ENCODE measurements around the gene KCNV2.

Gene KCNV2

DNA sequence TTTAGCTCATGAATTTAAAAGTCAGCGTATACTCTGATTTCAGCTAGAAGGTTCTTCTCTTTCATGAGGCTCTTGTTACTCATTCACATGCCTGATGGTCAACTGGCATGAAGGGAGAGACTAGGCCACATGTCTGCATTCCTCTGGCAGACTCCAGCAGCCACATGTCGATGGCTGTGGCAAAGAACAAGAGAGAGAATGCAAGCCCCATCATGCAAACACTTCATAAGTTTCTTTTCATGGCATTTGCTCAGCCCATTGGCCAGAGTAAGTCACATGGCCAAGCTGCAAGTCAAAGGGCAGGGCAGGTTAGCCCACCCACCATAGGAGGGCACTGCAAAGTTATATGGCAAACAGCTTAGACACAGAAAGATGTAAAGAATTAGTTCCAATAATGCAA is 5.4 kb downstream of the KCNV2 start:
- no peak for DNase-seq

DNA sequence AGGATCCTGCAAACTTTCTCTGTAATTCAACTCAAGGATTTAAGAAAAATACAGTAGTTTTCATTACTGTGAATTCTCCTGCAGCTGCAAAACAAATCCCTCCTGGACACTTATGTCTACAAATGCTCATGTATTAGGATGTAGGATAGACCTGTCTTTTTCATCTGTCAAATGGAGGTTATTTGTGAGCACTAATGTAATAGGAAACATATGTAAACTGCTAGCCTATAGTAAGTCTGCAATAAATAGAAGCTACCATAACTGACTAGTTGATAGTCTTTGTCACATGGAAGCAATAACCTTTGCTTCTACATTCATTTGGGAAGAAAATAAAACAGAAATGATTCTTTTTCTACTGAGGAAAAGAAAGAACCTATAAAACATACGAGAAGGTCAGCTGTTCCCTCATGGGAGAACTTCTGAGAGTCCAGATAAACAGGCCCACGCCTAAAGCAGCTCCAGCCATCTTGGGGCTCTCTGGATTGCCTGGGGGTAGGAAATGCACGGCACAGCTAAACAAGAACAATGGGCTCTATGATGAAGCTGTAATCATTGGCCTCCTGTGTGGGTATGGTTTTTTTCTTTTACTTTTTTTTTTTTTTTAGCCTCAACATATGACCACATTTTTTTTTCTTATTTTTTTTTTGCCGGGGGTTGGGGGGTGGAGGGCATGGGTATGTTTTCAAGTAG is 6.2 kb downstream of the KCNV2 start:
- no peak for DNase-seq

DNA sequence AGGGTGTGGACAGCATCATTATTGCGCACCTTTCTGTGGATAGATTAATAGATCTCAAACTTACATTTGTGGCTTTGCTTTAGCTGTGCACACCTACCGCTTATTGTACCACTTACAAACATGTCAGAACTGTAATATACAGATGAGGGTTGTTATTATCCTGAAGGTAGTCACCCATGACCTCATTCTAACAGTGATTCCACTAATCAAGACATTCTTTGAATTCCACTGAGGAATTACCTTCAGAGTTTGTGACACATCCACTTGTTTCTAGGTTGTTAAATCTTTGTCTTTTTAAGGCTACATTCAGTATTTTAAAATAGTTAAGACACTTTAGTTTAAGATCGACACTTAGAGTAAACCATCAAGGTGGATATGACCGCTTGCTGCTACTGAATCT is 7.8 kb downstream of the KCNV2 start:
- DNase-seq, result no peak

DNA sequence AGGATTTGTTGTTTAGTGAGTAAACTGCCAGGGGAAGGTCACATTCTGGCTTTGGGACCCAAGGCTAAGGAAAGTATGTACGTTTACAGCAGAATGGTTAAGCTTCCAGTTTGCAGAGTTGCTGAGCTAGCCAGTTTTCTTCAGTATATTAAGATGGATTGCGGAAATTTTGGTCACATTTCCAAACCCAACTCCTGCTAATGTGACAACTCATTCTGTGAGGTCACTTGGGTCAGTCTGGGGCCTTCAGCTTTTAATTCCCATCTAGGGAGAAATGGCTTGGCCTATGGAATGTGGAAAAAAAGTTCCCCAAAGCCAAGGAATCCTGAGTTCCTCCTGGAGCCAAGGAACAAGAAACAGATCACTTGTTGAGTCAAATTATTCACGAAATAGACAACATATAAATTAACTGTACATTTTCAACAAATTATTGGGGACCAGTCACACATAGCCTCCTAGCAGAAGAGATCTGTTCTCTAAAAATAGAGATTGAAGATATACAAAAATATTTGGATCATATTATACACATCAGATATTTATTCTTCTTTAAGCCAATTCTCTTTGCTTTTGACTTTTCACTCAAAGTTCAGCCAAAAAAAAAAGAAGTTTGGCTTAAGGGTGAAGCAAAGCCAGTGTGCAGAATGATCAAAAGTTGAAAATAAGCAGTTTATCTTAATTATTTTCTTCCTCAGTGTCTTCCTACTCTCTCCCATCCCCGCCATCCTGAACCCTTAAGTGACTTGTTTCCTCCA is 8.8 kb downstream of the KCNV2 start:
- no peak for DNase-seq

DNA sequence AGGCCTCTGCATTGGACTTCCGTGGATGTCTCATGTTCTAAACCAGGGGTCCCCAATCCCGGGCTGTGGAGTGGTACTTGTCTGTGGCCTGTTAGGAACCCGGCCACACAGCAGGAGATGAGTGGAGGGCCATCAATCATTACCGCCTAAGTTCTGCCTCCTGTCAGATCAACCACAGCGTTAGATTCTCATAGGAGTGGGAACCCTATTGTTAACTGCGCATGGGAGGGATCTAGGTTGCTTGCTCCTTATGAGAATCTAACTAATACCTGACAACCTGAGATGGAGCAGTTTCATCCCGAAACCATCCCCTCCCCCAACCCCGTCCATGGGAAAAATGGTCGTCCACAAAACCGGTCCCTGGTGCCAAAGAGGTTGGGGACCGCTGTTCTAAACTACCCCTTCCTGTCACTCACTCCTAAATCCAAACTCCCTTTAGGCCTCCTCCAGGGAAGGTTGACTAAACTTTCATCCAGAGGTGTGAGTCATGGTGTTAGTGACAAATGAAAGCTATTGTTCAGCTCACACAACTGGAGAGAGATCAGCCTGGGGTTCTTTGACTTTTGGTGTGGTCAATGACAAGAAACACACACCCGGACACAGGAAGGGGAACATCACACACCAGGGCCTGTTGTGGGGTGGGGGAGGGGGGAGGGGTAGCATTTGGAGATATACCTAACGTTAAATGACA is 9.5 kb downstream of the KCNV2 start:
- DNase-seq, result no peak

DNA sequence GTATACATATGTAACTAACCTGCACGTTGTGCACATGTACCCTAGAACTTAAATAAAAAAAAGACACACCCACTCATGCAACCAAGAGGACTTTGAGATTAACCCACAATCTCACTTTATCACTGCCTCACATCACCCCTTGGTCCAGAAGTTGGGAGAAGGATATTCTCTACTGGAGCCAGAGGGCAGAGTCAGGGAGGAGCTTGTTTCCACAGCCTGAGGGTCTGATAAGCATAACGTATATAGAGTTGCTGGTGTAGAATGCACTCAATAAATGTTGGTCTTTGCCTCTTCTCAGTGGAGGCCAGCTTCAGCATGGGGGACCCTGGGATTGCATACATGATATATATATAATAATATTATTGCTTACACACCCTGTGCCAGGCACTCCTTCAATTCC is 10.1 kb downstream of the KCNV2 start:
- no peak for DNase-seq

DNA sequence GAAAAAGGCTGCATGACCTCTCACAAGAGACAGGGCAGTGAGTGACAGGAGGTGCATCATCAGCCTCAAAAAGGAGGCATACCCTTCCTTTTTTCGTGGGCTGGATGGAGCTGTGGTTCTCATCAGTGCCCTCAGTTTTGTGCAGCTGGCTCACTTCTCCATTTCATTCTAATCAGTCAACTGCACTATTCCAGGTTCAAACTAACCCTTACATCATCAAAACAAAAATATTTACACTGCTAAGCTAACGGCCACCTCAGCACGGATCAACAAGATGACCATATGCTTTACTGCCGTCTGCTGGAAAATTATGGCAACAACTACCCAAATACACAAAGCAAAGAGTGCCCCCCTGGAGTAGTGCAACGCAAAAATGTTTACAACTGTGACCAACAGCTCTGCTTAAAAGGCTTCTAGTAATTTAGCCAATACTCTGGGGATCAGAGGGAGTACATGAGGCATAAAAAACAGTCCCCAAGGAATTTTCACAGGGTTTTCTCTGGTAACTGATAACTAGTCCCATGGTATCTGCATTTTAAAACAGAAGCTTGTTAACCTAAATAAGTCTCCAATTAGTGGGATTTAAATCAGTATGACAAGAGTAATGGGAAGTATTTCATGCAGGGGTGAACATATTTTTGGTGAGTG is 10.8 kb downstream of the KCNV2 start:
- no peak for DNase-seq

DNA sequence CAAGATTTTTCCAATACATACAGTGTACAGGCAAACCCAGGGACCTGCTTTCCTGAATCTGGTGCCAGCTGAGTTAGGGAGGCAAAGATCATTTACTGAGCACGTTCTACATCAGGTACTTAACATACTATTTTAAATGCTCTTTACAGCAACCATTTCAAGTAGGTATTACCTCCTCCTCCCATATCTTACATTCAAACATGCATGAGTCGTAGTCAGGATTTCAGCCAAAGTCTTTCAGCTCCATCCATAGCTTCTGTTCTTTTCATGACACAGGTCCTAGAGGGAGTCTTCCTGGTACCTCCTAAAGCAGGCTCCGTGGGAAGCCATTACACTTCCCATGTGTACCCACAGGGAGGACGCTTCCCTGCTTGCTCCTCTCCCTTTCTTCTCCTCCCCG is 11.7 kb downstream of the KCNV2 start:
- DNase-seq, result no peak

DNA sequence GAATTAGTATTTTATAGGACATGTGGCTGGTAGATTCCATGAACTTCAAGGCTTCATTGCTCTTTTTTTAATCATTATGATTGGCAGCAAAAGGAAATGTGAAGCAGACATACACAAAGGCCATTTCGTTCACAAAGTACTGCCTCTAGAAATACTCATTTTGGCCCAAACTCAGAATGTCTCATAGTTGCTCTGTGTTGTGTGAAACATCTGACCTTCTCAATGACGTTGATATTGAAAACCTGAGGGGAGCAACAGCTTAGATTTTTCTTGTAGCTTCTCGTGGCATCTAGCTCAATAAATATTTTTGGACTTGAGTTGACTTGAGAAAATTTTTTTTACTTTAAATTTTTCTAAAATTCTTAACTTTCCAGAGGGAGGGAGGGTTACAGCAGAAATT is 12.4 kb downstream of the KCNV2 start:
- DNase-seq, result no peak

DNA sequence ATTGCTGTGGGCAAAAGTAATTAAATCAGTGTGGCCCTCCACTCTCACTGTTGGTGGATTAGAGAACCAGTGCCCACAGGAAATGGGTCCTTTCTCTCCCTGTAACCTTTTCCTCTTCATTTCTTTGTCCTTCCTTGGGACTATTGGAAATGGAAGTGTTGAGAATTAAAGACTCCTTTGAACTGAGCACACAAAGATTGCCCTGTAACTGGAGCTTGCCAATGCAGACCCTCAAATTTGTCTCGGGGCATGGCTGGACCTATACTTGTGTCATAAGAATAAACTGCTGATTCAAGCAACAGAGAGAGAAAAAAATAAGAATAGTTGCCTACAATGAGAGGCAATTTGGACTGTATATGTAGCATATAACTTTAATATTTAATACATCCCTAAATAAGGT is 13.7 kb downstream of the KCNV2 start:
- no peak for DNase-seq

DNA sequence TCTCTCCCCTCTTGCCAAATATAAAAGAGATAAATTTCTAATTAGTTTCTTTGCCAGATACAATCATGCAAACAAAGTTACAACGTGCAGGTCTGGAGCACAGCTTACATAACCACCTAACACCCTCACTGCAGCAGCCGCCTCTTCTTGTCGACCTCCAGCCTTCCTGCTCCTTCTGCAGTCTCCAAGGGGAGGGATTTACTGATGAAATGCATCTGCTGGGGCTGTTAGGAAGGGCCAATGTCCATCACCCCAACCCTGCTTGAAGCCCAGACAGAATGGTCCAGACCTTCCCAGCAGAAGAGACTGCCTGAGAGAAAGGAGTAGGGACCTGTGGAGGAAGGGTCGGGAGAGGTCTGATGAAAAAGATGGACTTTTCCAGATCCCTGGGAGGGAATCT is 15.2 kb downstream of the KCNV2 start:
- no peak for DNase-seq

DNA sequence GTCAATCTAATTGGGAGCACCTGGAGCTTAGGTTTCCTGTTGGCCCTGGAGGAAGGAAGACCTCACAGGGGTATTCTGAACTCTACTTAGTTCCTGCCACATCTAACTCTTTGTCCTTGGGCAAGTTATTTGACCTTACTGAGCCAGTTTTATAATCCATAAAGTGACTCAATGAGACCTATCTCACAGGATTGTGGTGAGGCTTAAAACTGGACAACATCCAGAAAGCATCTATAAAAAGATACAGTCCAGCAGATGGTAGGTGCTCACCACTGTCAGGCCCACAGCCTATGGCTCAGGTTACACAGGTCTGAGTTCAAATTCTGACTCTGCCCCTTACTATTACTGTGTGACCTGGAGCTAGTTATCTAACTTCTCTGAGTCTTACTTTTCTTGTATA is 23.3 kb downstream of the KCNV2 start:
- DNase-seq, result no peak

DNA sequence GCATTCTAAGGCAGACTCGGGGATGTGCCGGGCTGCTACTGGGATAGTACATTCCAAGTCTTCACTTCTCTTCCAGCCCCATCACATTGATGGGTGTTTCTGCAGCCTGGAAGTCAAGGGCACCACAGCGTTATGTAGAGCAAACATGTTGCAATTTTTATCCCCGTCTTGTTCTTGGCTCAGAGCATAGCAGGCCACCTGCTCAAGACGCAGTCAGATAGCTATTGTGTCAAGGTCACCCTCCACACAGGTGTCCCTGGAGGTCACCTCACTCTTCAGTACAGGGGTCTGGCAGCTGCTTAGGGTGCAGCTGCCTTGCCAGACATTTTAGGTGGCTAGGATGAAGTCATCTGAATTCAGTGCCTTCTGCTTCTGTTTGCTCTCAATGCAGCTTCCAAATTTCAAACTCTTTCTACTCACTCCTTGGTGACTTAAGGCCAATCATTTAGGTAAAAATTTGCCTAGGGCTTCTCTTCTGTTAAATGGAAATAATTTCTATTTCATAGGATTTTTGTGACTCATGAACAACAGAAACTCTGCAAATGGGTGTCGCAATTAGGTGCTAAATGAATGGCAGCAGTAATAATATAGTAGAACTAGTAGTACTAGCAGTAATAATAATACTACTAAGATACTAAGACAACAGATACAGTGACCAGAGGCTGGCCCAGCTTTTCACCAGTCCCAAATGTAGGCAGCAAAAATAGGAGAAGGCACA is 24.3 kb downstream of the KCNV2 start:
- no peak for DNase-seq

DNA sequence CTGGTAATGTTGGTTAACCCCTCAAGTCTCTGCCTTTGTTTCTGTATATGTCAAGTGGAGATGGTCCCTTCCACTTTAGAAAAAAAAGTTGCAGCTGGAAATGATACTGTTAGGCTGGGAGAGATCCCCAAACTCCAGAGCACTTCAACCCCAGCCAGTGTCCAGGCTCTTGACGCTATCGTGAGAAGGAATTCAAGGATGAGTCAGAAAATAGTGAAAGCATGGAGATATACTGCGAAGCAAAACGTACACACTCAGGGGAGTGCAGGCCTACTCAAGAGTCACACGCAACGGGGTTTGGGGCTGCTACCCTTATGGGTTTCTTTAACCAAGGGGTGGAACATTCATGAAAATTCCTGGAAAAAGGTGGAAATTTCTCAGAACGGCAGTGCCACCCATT is 24.9 kb downstream of the KCNV2 start:
- no peak for DNase-seq

DNA sequence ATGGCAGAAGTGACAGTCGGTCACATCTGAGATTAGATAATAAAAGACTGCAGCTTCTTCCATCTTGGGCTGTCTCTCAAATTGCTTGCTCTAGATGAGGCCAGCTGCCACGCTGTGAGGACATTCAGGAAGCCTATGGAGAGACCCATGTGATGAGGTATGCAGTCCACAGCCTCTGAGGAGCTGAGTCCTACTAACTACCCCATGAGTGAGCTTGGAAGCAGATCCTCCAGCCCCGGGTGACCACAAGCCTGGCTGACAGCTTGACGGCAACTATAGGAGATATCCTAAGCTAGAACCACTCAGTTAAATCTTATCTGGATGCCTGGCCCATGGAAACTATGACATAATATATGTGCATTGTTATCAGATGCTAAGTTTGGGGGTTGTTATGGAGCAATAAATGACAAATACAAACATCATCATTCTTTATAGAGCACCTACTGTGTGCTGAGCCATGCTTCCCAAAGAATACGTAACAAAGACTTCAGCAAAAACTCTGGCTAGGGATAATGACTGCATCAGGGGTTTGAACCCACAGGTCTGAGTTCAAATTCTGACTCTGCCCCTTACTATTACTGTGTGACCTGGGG is 26.7 kb downstream of the KCNV2 start:
- no peak for DNase-seq

DNA sequence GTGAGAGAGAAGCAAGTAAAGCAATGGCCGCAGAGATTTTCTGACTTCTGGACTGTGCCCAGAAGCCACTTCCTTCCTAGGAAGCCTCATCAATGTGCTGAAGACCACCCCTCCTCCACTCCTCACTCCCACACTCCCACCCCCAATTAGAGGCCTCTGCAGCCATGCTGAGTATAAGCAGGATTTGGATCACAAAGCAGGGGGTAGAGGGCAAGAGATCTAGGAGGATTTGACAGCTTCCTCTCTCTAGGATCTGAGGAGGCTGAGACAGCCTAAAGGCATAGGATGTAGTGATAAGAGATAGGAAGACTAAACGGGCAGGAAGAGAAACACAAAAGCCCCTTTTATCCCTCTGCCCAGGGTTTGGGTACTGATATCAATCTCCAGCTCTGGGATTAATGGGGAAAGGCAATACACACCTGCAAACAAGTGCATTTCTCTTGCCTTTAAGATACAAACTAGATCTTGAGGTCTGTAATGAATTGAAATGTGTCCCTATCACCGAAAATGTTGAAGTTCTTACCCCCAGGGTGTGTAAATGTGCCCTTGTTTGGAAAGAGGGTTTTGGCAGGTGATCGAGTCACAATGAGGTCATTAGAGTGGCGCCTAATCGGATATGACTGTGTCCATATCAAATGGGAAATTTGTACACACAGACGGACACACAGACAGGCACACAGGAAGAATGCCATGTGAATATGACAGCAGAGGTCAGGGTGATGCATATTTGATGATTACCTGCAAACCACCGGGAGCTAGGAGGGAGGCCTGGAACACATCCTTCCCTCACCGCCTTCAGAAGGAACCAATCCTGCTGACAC is 28.5 kb downstream of the KCNV2 start:
- no peak for DNase-seq

DNA sequence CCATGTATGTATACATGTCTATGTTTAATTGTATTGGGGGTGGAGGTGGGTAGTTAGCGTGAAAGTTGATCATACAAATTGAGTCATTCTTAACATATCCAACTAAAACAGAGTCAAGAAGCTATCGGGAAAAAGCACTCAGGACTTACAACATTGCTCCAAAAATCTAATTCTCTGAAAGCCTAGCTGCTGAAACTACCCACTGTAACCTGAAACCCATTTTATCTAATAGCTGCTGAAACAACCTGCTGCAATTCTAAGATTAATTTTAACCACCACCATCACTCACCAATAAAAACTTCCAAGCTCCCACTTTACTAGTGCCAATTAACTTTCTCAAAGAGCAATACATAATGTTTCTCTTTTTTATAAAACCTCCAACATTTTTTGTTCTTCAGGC is 32.2 kb downstream of the KCNV2 start:
- no peak for DNase-seq

DNA sequence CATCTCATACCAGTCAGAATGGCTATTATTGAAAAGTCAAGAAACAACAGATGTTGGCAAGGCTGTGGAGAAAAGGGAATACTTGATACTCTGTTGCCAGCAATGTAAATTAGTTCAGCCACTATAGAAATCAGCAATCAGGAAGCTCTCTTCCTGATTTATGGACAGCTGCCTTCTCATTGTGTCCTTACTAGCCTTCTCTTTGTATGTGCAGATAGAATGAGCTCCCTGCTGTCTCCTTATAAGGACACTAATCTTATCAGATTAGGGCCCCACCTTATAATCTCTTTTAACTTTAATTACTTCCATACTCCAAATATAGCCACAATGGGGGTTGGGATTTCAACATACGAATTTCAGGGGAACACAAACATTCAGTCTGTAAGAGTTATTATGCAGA is 38.0 kb downstream of the KCNV2 start:
- DNase-seq, result no peak

DNA sequence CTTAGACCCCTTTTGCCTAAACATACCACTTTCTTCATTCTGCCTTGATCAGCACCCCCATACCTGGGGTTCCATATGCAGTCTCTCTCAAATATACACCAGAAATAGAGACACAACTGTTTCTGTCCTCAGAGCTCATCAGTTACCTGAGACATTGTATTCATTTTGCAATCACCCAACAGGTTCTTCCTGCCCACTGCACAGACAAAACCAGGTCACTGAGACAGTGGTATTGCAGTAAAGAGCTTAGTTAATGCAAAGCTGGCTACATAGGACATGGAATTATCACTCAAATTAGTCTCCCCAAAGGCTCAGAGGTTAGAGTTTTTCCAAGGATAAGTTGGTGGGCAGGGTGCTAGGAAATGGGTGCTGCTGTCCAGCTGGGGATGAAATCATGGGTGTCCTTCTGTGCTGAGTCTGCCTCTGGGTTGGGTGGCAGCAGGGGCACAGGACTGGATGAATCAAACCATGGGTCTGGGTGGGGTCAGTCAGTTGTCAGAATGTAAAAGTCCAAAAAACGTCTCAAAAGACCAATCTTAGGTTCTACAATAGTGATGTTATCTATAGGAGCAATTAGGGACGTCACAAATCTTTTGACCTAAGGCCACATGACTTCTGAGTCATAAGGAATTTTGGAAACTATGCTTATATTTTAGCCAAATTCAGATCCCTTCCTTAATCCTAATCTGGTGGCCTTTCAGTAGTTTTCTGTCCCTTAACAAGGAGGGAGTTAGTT is 41.0 kb downstream of the KCNV2 start:
- DNase-seq, result no peak

DNA sequence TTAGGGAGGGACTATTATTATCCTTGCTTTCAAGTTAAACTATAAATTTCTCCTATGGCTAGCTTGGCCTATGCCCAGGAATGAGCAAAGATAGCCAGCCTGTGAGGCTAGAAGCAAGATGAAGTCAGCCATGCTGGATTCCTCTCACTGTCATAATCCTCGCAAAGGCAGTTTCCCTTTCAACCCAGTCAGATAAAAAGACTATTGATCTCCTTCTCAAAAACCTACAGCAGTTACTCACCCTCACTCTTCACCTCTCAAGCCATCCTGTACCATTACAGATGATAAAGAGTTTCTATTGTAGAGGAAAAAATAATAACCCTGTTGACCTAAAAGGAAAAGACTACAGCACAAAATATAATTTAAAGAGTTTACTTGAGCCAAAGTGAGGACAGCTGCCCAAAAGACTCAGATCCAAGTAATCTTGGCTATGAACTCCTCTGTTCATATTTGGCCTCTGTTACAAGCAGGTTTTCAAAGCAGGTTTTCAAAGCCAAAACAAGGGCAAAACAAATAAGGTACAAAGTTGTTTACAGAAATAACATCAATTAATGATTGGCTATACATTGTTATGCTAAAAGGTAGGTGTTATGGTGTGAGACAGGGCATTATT is 41.7 kb downstream of the KCNV2 start:
- DNase-seq, result no peak

DNA sequence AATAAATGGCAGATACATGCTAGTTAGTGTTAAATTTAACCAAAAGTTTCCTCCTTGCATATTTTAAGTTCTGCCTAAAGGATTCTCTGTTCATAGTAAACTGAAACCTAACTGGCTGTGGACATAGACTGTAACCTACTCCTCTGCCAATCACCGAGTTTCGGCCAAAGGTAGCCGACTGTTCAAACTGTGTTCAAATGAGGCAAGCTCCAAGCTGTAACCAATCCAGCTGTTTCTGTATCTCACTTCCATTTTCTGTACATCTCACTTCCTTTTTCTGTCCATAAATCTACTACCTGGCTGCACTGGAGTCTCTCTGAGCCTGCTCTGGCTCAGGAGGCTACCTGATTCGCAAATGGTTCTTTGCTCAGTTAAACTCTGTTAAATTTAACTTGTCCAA is 44.1 kb downstream of the KCNV2 start:
- DNase-seq, result no peak
